ENCODE data around the gene ETFBKMT.

DNA sequence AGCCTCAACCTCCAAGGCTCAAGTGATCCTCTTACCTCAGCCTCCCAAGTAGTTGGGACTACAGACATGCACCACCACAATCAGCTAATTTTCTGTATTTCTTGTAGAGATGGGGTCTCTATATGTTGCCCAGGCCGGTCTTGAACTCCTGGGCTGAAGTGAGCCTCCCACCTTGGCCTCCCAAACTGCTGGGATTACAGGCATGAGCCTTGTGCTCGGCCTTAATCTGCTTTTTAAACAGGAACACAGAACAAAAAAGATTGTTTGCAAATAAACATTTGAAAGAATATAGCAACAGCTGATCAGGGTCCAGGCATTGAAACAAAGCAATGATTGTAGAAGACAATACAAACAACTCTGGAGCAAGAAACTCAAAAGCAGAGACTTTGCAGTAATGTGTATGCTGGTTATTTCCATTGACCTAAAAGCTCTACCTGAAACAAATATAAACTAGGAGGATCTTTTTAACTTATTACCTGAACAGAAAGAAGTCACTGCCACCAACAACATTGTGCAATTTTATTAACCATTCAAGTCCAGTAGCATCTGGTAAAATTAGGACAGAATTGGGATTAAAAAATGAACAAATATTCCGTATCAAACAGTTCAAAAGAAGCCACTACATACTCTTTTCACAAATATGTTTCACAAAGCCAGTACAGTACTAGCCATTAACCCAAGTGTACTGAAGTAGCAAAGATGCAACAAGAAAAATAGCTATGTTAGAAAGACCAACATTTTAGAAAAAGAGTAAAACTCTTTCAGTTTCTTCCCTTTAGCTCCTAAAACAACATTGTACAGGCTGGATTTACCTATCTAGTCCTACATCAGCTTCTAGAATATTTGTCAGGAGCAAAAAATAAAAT lies 55.2 kb downstream of the ETFBKMT start:
- TF ChIP-seq HDGF (IDR thresholded peaks at IDR 0.05; ENCODE audit: borderline replicate concordance), result no peak
- TF ChIP-seq FOXK2 (IDR thresholded peaks at IDR 0.05), result no peak
- TF ChIP-seq BHLHE40 (IDR thresholded peaks at IDR 0.05; ENCODE audit: borderline replicate concordance), result no peak
- no peak for TF ChIP-seq TARDBP (IDR thresholded peaks at IDR 0.05)
- no peak for TF ChIP-seq SUZ12 (IDR thresholded peaks at IDR 0.05)
- no peak for TF ChIP-seq FOXM1 (IDR thresholded peaks at IDR 0.05; ENCODE audit: borderline replicate concordance)
